ENCODE data around the gene ADAM8.
"Not testable (repeated sequence)": the region's sequence is repeated elsewhere in the genome, so short reads cannot be mapped to it uniquely, and the experiment has no call there.

ADAM8 gene

GRCh38 chr10:133276435-133277201 is at the start of gene ADAM8:
TSS of gene ADAM8 (minus strand) at chr10:133276868. CDS start at chr10:133276817, 51 bp downstream.
- no peak for DNase-seq

GRCh38 chr10:133326223-133326551 is 49.5 kb upstream of the ADAM8 start:
- no peak for DNase-seq

- DNase-seq = no peak
These were observed 49.0 kb upstream of the ADAM8 start for GRCh38 chr10:133325440-133326222.

- DNase-seq = no peak
These were observed 48.2 kb upstream of the ADAM8 start for GRCh38 chr10:133324857-133325260.

GRCh38 chr10:133324198-133324792 is 47.6 kb upstream of the ADAM8 start:
- peak; percentile 46 for DNase-seq

- not testable (repeated sequence) for DNase-seq
These were observed 45.5 kb upstream of the ADAM8 start for GRCh38 chr10:133322064-133322709.

GRCh38 chr10:133320852-133321422 is 44.3 kb upstream of the ADAM8 start:
- DNase-seq = not testable (repeated sequence)

GRCh38 chr10:133318494-133319127 is 41.9 kb upstream of the ADAM8 start:
- peak; percentile 40 for DNase-seq

GRCh38 chr10:133316732-133317131 is 40.1 kb upstream of the ADAM8 start:
- no peak for DNase-seq

- DNase-seq = no peak
These were observed 39.6 kb upstream of the ADAM8 start for GRCh38 chr10:133316266-133316665.

- DNase-seq = no peak
These were observed 39.2 kb upstream of the ADAM8 start for GRCh38 chr10:133315847-133316246.

- DNase-seq = no peak
These were observed 38.2 kb upstream of the ADAM8 start for GRCh38 chr10:133314911-133315310.

GRCh38 chr10:133313192-133313591 is 36.5 kb upstream of the ADAM8 start:
- DNase-seq = no peak

GRCh38 chr10:133312769-133313145 is 36.1 kb upstream of the ADAM8 start:
- DNase-seq = no peak

- no peak for DNase-seq
These were observed 35.5 kb upstream of the ADAM8 start for GRCh38 chr10:133312016-133312768.

GRCh38 chr10:133311570-133311969 is 34.9 kb upstream of the ADAM8 start:
- DNase-seq = no peak

GRCh38 chr10:133310789-133311188 is 34.1 kb upstream of the ADAM8 start:
- DNase-seq = no peak

- DNase-seq = no peak
These were observed 33.7 kb upstream of the ADAM8 start for GRCh38 chr10:133310399-133310755.

GRCh38 chr10:133309720-133310398 is 33.2 kb upstream of the ADAM8 start:
- DNase-seq = no peak

GRCh38 chr10:133309100-133309719 is 32.5 kb upstream of the ADAM8 start:
- DNase-seq = peak; percentile 44

Measured in NCI-H226 (cell line).